DOHH2 (cell line): ENCODE measurements around the gene FMNL3.

Experiments
- H3F3A ChIP-seq: fragments of 200-600 bp; sonication (generic), shearing (Covaris generic); 2 replicates; pipeline ENCODE4 v1.6.0; 2016; ENCODE audit warnings: antibody characterized with exemption, mild to moderate bottlenecking; ENCODE audit not compliant: control insufficient read depth, insufficient read depth
- H3K27ac ChIP-seq: fragments of 200-600 bp; sonication (generic); 2 replicates; pipeline ENCODE4 v1.5.1; 2014; ENCODE audit warnings: low read depth, mild to moderate bottlenecking, low read length, moderate library complexity
- H3K27me3 ChIP-seq: fragments of 200-600 bp; sonication (generic); 2 replicates; pipeline ENCODE4 v1.6.1; 2014; ENCODE audit warnings: mild to moderate bottlenecking, low read length, mixed read lengths; ENCODE audit not compliant: control insufficient read depth
- H3K36me3 ChIP-seq: fragments of 200-600 bp; sonication (generic); 2 replicates; pipeline ENCODE4 v1.6.1; 2014; ENCODE audit warnings: mild to moderate bottlenecking, low read length, moderate library complexity, mixed read lengths; ENCODE audit not compliant: control insufficient read depth
- H3K4me1 ChIP-seq: fragments of 200-600 bp; sonication (generic); 2 replicates; pipeline ENCODE4 v1.6.1; 2014; ENCODE audit warnings: mild to moderate bottlenecking, low read length, mixed read lengths; ENCODE audit not compliant: control insufficient read depth
- H3K4me2 ChIP-seq: fragments of 200-600 bp; sonication (generic); 2 replicates; pipeline ENCODE4 v1.6.0; 2014; ENCODE audit warnings: mild to moderate bottlenecking, low read length, moderate library complexity
- H3K4me3 ChIP-seq: fragments of 200-600 bp; sonication (generic); 2 replicates; pipeline ENCODE4 v1.5.1; 2014; ENCODE audit warnings: mild to moderate bottlenecking, low read length, mixed read lengths
- H3K79me2 ChIP-seq: fragments of 200-600 bp; sonication (generic); 2 replicates; pipeline ENCODE4 v1.6.1; 2014; ENCODE audit warnings: mild to moderate bottlenecking, low read length, mixed read lengths; ENCODE audit not compliant: control insufficient read depth
- H3K9me2 ChIP-seq: fragments of 200-600 bp; sonication (generic); replicated peaks from 2 replicates; pipeline ENCODE4 v1.6.1; 2014; ENCODE audit warnings: mild to moderate bottlenecking, low read length, mixed read lengths; ENCODE audit not compliant: control insufficient read depth
- H3K9me3 ChIP-seq: fragments of 200-600 bp; sonication (generic); 2 replicates; pipeline ENCODE4 v1.6.1; 2014; ENCODE audit warnings: antibody characterized with exemption, low read length, mixed read lengths; ENCODE audit not compliant: control insufficient read depth, insufficient read depth
- H4K20me1 ChIP-seq: fragments of 200-600 bp; sonication (generic); 2 replicates; pipeline ENCODE4 v1.6.0; 2014; ENCODE audit warnings: low read depth, mild to moderate bottlenecking, antibody characterized with exemption, low read length, moderate library complexity; ENCODE audit not compliant: control insufficient read depth, insufficient read depth
- EZH2phosphoT487 ChIP-seq: fragments of 200-600 bp; sonication (generic); IDR thresholded peaks from 2 replicates; pipeline ENCODE4 v1.6.1; 2017; ENCODE audit warnings: borderline replicate concordance, mild to moderate bottlenecking, antibody characterized with exemption, low read length, moderate library complexity, mixed read lengths
- TF ChIP-seq, protein P1 (sequence below): fragments of 200-600 bp; sonication (generic); IDR thresholded peaks from one replicate; pipeline ENCODE4 v1.5.1; 2014; ENCODE audit warnings: antibody characterized with exemption, mild to moderate bottlenecking, low read depth, low read length; ENCODE audit not compliant: poor library complexity, severe bottlenecking

Gene FMNL3

DNA sequence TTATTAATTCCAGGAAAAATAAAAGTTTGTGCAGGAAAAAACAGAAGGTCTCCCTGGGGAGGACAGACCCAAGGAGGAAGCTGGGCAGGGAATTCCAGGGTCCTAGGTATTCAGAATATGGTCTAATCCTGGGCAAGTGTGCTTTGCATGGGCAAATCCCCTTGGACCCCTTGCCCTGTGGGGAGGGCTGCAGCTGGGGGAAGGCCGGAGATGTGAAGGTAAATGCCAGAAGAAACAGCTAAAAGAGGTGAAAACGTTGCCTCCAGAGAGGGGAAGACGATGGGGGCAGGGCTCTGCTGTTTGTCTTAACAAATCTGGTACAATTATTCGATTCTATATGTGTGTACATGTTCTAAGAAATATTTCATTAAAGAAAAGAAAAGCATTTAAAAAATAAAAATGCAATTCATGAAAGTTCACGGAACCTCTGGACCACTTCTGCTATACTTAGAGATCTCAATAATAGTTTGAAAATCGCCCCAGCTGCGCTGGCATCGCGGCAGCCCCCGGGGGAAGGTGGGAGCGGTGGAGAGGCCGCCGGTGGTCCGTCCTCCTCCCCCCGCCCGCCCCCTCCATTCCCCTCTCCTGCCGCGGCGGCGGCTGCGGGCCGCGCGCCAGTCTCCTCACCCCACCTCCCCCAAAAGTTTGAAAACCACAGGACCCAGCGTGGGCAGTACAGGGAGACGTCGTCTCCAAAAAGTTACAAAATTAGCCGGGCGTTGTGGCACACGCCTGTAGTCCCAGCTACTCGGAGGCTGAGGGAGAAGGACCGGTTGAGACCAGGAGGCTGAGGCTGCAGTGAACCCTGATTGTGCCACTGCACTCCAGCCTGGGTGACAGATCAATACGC, 85.3 kb downstream of the FMNL3 start:
- Histone ChIP-seq H3K79me2 (no peaks in the 10 kb centered on the region), H3K4me2 (peak overlapping the region; percentile 93), H3K27me3 (no peaks in the 10 kb centered on the region), H3K36me3 (no peaks in the 10 kb centered on the region), H3F3A (peaks cover 42% of the 10 kb centered on the region), H3K9me3 (no peaks in the 10 kb centered on the region), H3K27ac (peak overlapping the region; percentile 91), H3K9me2 (no peaks in the 10 kb centered on the region), H3K4me3 (peak overlapping the region; percentile 79), H3K4me1 (peaks cover 52% of the 10 kb centered on the region), H4K20me1 (no peaks in the 10 kb centered on the region)
- TF ChIP-seq, protein P1, sequence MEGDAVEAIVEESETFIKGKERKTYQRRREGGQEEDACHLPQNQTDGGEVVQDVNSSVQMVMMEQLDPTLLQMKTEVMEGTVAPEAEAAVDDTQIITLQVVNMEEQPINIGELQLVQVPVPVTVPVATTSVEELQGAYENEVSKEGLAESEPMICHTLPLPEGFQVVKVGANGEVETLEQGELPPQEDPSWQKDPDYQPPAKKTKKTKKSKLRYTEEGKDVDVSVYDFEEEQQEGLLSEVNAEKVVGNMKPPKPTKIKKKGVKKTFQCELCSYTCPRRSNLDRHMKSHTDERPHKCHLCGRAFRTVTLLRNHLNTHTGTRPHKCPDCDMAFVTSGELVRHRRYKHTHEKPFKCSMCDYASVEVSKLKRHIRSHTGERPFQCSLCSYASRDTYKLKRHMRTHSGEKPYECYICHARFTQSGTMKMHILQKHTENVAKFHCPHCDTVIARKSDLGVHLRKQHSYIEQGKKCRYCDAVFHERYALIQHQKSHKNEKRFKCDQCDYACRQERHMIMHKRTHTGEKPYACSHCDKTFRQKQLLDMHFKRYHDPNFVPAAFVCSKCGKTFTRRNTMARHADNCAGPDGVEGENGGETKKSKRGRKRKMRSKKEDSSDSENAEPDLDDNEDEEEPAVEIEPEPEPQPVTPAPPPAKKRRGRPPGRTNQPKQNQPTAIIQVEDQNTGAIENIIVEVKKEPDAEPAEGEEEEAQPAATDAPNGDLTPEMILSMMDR: no peak
- no peak for TF ChIP-seq EZH2phosphoT487

DNA sequence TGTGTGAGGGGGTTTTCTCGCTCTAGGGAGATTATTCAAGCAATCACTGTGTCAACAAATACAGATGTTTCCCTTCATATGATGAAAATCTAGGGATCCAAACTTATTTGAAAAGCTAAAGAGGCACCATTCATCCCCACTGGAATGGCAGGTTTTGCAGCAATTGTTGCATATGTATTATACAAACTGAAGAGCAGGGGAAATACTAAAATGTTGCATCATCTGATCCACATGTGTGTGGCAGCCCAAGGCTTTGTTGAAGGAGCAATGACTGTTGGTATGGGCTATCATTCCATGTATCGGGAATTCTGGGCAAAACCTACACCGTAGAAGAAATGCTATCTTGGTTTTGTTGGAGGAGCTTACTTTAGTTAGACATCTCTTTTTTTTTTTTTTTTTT, 87.9 kb downstream of the FMNL3 start:
- Histone ChIP-seq H3K4me1 (peaks cover 52% of the 10 kb centered on the region), H4K20me1 (no peaks in the 10 kb centered on the region), H3K4me3 (no peak overlapping the region), H3K36me3 (no peaks in the 10 kb centered on the region), H3K4me2 (no peak overlapping the region), H3K9me3 (no peaks in the 10 kb centered on the region), H3K27me3 (no peaks in the 10 kb centered on the region), H3K79me2 (no peaks in the 10 kb centered on the region), H3K27ac (no peak overlapping the region), H3F3A (peaks cover 31% of the 10 kb centered on the region), H3K9me2 (no peaks in the 10 kb centered on the region)
- TF ChIP-seq EZH2phosphoT487: no peak
- TF ChIP-seq, protein P1: no peak

DNA sequence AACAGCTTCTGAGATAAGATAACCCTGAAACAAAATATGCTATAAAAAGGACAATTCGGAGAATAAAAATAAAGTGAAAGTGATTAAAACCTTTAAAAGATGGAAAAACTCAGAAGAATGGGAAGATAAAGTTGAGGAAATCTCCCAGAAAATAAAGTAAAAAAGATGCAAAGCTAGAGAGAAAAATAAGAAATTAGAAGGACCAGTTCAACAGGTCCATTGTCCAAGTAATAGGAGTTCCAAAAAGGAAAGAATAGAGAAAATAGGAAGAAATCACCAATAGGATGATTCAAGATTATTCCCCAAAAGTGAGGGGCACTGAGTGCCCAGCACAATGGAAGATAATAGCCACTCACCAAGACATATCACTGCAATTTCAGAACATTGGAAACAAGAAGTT, 88.6 kb downstream of the FMNL3 start:
- H3K27me3 ChIP-seq: no peaks in the 10 kb centered on the region
- peaks cover 25% of the 10 kb centered on the region for H3F3A ChIP-seq
- H3K4me1 ChIP-seq: peaks cover 47% of the 10 kb centered on the region
- H3K36me3 ChIP-seq: no peaks in the 10 kb centered on the region
- H3K27ac ChIP-seq: no peak overlapping the region
- H4K20me1 ChIP-seq: no peaks in the 10 kb centered on the region
- no peak for TF ChIP-seq EZH2phosphoT487
- TF ChIP-seq, protein P1: no peak
- no peak overlapping the region for H3K4me2 ChIP-seq
- H3K9me3 ChIP-seq: no peaks in the 10 kb centered on the region
- no peaks in the 10 kb centered on the region for H3K9me2 ChIP-seq
- H3K79me2 ChIP-seq: no peaks in the 10 kb centered on the region
- no peak overlapping the region for H3K4me3 ChIP-seq
